ENCODE data around the gene SLC9A7. TPM values are rescaled to one million over a fixed set of nuclear protein-coding genes. Genes with fewer than 3 reads are reported as not detected.

Gene SLC9A7
- total and polyA plus RNA-seq, 2 donors (not counting 3 experiments of a cell fraction or from before 2014, with no cell fraction given): 4.6 to 7.5 TPM

DNA sequence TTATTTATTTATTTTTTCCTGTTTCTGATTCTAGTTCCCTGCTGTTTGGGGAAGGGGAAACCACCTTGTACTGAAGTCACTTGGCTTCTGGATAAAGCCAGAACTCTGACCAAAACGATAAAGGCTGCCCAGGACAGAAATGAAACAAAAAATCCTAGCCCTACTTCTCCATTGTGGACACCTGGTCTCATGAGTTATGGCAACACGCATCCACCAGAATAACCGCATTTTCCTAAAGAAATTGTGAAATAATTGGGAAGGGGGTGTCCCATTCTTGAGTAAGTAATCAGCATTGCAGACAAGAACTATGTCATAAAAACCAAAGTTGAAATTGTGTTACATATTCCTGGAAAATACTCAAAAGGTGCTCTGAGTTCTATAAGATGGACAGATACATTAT, 42.1 kb downstream of the SLC9A7 start:
- CTCF ChIA-PET: no interaction called here
- POLR2A ChIA-PET: no interaction called here
- Histone ChIP-seq H3K4me3 (replicated peaks in 1 of 3; ENCODE audit: insufficient read depth in 1 of 3, low read depth in 1 of 3, low read length in 3 of 3) (no peak overlapping the region), H3K9me3 (replicated peaks; ENCODE audit: control insufficient read depth, insufficient read depth, low read length) (no peaks in the 10 kb centered on the region), H3K4me2 (ENCODE audit: insufficient read depth, low read length) (no peak overlapping the region), H3K79me2 (ENCODE audit: control insufficient read depth, insufficient read depth, low read length) (no peaks in the 10 kb centered on the region), H3K27me3 (ENCODE audit: control insufficient read depth in 2 of 2, insufficient read depth in 2 of 2, low read length in 2 of 2) (no peaks in the 10 kb centered on the region), H3K9me1 (replicated peaks; ENCODE audit: control insufficient read depth, extremely low read depth, insufficient read depth, low read length) (no peaks in the 10 kb centered on the region), H4K20me1 (replicated peaks; ENCODE audit: control insufficient read depth, extremely low read depth, insufficient read depth, low read length) (no peaks in the 10 kb centered on the region), H3K9ac (replicated peaks; ENCODE audit: extremely low read depth, insufficient read depth, low read length) (no peak overlapping the region), H3K4me1 (ENCODE audit: control insufficient read depth, extremely low read depth, insufficient read depth, low read length) (no peaks in the 10 kb centered on the region), H3K36me3 (ENCODE audit: control insufficient read depth in 2 of 2, extremely low read depth in 1 of 2, insufficient read depth in 2 of 2, low read length in 2 of 2) (no peaks in the 10 kb centered on the region), H3K27ac (ENCODE audit: insufficient read depth, low read depth, low read length) (no peak overlapping the region), H2AFZ (ENCODE audit: low read depth, low read length) (no peak overlapping the region)
- FAIRE-seq (no peak), DNase-seq (ENCODE audit: low read depth, low spot score) (no peak)
- dilution Hi-C loops (cut with MboI; ENCODE audit: extremely low pct_ligation_motif_present, low sequenced_read_pairs): no loop called here
- no peak for TF ChIP-seq EZH2 (IDR thresholded peaks at IDR 0.05; ENCODE audit: borderline replicate concordance, low read depth, low read length, severe bottlenecking)
- no peak for TF ChIP-seq FOS (IDR thresholded peaks at IDR 0.05; ENCODE audit: borderline replicate concordance, insufficient read depth, low read length)
- no peak for TF ChIP-seq JUN (IDR thresholded peaks at IDR 0.05; ENCODE audit: borderline replicate concordance, insufficient read depth, insufficient read length, low read depth)
- TF ChIP-seq MYC (IDR thresholded peaks at IDR 0.05; ENCODE audit: low read depth, low read length): no peak
- TF ChIP-seq POLR2AphosphoS5 (IDR thresholded peaks at IDR 0.05; ENCODE audit: insufficient read depth, low read depth, low read length): no peak
- BruUV-seq (replicated peaks): no TSS peak
- intact Hi-C loops (cut with micrococcal nuclease): no loop called here

- Histone ChIP-seq H3K79me2 (ENCODE audit: control insufficient read depth, insufficient read depth, low read length) (no peaks in the 10 kb centered on the region), H3K4me1 (ENCODE audit: control insufficient read depth, extremely low read depth, insufficient read depth, low read length) (no peaks in the 10 kb centered on the region), H3K27me3 (ENCODE audit: control insufficient read depth in 2 of 2, insufficient read depth in 2 of 2, low read length in 2 of 2) (no peaks in the 10 kb centered on the region), H3K9me1 (replicated peaks; ENCODE audit: control insufficient read depth, extremely low read depth, insufficient read depth, low read length) (no peaks in the 10 kb centered on the region), H3K4me3 (replicated peaks in 1 of 3; ENCODE audit: insufficient read depth in 1 of 3, low read depth in 1 of 3, low read length in 3 of 3) (no peak overlapping the region), H3K9me3 (replicated peaks; ENCODE audit: control insufficient read depth, insufficient read depth, low read length) (no peaks in the 10 kb centered on the region), H3K9ac (replicated peaks; ENCODE audit: extremely low read depth, insufficient read depth, low read length) (no peak overlapping the region), H3K4me2 (ENCODE audit: insufficient read depth, low read length) (no peak overlapping the region), H2AFZ (ENCODE audit: low read depth, low read length) (no peak overlapping the region), H4K20me1 (replicated peaks; ENCODE audit: control insufficient read depth, extremely low read depth, insufficient read depth, low read length) (no peaks in the 10 kb centered on the region), H3K27ac (ENCODE audit: insufficient read depth, low read depth, low read length) (no peak overlapping the region), H3K36me3 (ENCODE audit: control insufficient read depth in 2 of 2, extremely low read depth in 1 of 2, insufficient read depth in 2 of 2, low read length in 2 of 2) (no peaks in the 10 kb centered on the region)
- no peak for DNase-seq (ENCODE audit: low read depth, low spot score)
- no peak for FAIRE-seq
- ChIA-PET CTCF (no interaction called here), POLR2A (no interaction called here)
- no TSS peak for BruUV-seq (replicated peaks)
- intact Hi-C loops (cut with micrococcal nuclease): no loop called here
- TF ChIP-seq MAX (IDR thresholded peaks at IDR 0.05; ENCODE audit: insufficient read depth, insufficient read length) (no peak), GATA2 (IDR thresholded peaks at IDR 0.05; ENCODE audit: insufficient read depth, insufficient read length, low read depth, low read length) (no peak), POLR2AphosphoS5 (IDR thresholded peaks at IDR 0.05; ENCODE audit: insufficient read depth, low read depth, low read length) (no peak), MYC (IDR thresholded peaks at IDR 0.05; ENCODE audit: low read depth, low read length) (no peak), FOS (IDR thresholded peaks at IDR 0.05; ENCODE audit: borderline replicate concordance, insufficient read depth, low read length) (no peak), POLR2A (IDR thresholded peaks at IDR 0.05; ENCODE audit: low read depth, low read length) (no peak), JUN (IDR thresholded peaks at IDR 0.05; ENCODE audit: borderline replicate concordance, insufficient read depth, insufficient read length, low read depth) (no peak), EZH2 (IDR thresholded peaks at IDR 0.05; ENCODE audit: borderline replicate concordance, low read depth, low read length, severe bottlenecking) (no peak)
- TF ChIP-seq, protein P1, sequence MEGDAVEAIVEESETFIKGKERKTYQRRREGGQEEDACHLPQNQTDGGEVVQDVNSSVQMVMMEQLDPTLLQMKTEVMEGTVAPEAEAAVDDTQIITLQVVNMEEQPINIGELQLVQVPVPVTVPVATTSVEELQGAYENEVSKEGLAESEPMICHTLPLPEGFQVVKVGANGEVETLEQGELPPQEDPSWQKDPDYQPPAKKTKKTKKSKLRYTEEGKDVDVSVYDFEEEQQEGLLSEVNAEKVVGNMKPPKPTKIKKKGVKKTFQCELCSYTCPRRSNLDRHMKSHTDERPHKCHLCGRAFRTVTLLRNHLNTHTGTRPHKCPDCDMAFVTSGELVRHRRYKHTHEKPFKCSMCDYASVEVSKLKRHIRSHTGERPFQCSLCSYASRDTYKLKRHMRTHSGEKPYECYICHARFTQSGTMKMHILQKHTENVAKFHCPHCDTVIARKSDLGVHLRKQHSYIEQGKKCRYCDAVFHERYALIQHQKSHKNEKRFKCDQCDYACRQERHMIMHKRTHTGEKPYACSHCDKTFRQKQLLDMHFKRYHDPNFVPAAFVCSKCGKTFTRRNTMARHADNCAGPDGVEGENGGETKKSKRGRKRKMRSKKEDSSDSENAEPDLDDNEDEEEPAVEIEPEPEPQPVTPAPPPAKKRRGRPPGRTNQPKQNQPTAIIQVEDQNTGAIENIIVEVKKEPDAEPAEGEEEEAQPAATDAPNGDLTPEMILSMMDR (IDR thresholded peaks at IDR 0.05; ENCODE audit: extremely low read depth in 1 of 2, insufficient read depth in 1 of 2, low read depth in 1 of 2, low read length in 2 of 2): no peak
- dilution Hi-C loops (cut with MboI; ENCODE audit: extremely low pct_ligation_motif_present, low sequenced_read_pairs): no loop called here
Observed at GRCh38 chrX:46715997-46716396, 42.9 kb downstream of the SLC9A7 start.
